NB4 (cell line): ENCODE data around the gene PLA2G3.

Source experiments
- POLR2A ChIP-seq: IDR thresholded peaks from 2 replicates; pipeline ENCODE4 v1.6.1; 2011; ENCODE audit warnings: mild to moderate bottlenecking; ENCODE audit not compliant: insufficient read length; ENCODE audit errors: extremely low read depth
- TF ChIP-seq, protein P1 (sequence below): IDR thresholded peaks from one replicate; pipeline ENCODE4 v1.5.1; 2012; ENCODE audit warnings: low read depth, low read length
- TF ChIP-seq, protein P2 (sequence below): IDR thresholded peaks from 2 replicates; pipeline ENCODE4 v1.6.1; 2011; ENCODE audit warnings: low read depth, low read length

DNA sequence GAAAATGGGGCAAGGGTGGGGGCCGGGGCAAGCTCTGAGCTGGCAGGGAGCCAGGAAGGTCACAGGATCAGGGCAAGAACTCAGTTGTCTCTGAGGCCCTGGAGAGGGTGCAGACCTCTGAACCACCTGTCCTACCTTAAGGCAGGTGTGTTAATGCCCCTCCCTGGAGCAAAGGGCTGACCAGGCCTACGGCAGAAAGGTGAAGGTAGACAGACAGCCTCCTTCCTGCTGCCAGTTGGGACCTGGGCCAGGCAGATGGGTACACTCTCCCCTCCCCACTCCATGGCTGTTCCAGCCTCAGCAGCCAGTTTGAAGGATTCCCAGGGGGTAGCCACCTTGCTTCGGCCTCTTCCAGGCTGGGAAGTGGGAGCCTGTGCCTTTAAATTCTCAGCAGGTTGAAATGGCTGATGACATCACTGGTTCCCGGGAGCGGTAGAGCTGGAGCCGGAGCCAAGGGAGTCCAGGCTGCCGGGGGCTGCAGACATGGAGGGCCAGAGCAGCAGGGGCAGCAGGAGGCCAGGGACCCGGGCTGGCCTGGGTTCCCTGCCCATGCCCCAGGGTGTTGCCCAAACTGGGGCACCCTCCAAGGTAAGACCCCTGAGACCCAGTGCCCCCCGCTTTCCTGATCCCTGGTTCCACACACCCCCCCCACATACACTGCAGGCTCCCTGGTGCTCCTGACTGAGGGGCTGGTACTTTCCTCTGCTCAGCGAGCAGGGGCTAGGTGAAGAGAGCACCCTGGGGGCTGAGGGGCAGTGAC lies 17.6 kb downstream of the PLA2G3 start, which contains the start of gene INPP5J:
- TF ChIP-seq, protein P1, sequence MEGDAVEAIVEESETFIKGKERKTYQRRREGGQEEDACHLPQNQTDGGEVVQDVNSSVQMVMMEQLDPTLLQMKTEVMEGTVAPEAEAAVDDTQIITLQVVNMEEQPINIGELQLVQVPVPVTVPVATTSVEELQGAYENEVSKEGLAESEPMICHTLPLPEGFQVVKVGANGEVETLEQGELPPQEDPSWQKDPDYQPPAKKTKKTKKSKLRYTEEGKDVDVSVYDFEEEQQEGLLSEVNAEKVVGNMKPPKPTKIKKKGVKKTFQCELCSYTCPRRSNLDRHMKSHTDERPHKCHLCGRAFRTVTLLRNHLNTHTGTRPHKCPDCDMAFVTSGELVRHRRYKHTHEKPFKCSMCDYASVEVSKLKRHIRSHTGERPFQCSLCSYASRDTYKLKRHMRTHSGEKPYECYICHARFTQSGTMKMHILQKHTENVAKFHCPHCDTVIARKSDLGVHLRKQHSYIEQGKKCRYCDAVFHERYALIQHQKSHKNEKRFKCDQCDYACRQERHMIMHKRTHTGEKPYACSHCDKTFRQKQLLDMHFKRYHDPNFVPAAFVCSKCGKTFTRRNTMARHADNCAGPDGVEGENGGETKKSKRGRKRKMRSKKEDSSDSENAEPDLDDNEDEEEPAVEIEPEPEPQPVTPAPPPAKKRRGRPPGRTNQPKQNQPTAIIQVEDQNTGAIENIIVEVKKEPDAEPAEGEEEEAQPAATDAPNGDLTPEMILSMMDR, result no peak
- TF ChIP-seq POLR2A, result no peak
- TF ChIP-seq, protein P2, sequence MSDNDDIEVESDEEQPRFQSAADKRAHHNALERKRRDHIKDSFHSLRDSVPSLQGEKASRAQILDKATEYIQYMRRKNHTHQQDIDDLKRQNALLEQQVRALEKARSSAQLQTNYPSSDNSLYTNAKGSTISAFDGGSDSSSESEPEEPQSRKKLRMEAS, result no peak
